Thoracic aorta (tissue), 2 donors: ENCODE results near the gene TTC7B. TPM values are rescaled to one million over a fixed set of nuclear protein-coding genes. Genes with fewer than 3 reads are reported as not detected.

Experiments used
- ATAC-seq: fragments of 150-250 bp; one replicate; pipeline ENCODE4 v1.8.0; 2017; ENCODE audit warnings: low read depth; ENCODE audit not compliant: insufficient number of reproducible peaks, low FRiP score
- DNase-seq: peaks from one replicate; pipeline ENCODE4 v3.0.0-alpha.2; 2020; ENCODE audit warnings: low spot score
- H3K27ac ChIP-seq, 2 donors: fragments of 200-600 bp; sonication (generic); 1 replicate in 1 of 2; 2 replicates in 1 of 2; pipeline ENCODE4 v1.5.1; 2016; ENCODE audit warnings: mild to moderate bottlenecking in 2 of 2, moderate library complexity in 2 of 2
- H3K27me3 ChIP-seq: fragments of 200-600 bp; sonication (generic); replicated peaks from 2 replicates; pipeline ENCODE4 v1.6.0; 2016; ENCODE audit warnings: mild to moderate bottlenecking; ENCODE audit not compliant: insufficient read depth
- H3K36me3 ChIP-seq: fragments of 200-600 bp; sonication (generic); one replicate; pipeline ENCODE4 v1.5.1; 2016
- H3K4me1 ChIP-seq, 2 donors: fragments of 200-600 bp; sonication (generic); 1 replicate in 1 of 2; 2 replicates in 1 of 2; pipeline versions ENCODE4 v1.5.1 to v1.6.0; 2016; ENCODE audit warnings: low read depth in 2 of 2, mild to moderate bottlenecking in 1 of 2; ENCODE audit not compliant: control insufficient read depth in 1 of 2
- H3K4me3 ChIP-seq: fragments of 200-600 bp; sonication (generic); 2 replicates; pipeline ENCODE4 v1.5.1; 2016; ENCODE audit warnings: mild to moderate bottlenecking
- H3K9me3 ChIP-seq: fragments of 200-600 bp; sonication (generic); 2 replicates; pipeline ENCODE4 v1.5.1; 2016
- total RNA-seq, 2 donors: library from RNA; depleted of rRNA; stranded (reverse); fragments of >200 nt; gene quantifications; one replicate each; pipeline versions ENCODE4 v1.1.0 to v1.2.3, GENCODE V29; 2016
- TF ChIP-seq, protein P1 (sequence below): fragments of 200-600 bp; sonication (generic); IDR thresholded peaks from one replicate; pipeline ENCODE4 v1.5.1; 2019; ENCODE audit warnings: antibody characterized with exemption

TTC7B gene
- total RNA-seq, 2 donors from 2014 or later, result 38.9 to 56.3 TPM

DNA sequence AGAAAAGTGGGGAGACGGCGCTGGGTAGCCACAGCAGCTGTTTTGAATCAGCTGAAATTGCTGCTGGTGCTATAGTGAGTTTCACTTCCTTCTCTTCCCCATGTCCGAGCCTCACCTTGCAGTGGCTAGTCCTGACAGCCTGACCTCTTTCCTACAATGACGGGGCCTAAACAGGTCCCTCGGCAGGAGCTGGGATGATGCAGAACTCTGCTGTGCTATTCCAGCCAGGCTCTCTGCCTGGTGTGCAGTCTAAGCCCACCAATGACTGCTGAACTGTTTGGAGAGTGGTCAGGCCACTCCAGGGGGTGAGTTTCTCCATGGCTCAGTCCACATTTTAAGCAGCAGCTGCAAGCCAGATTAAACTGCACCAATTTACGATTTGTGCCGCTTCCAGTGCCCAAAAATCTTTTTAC is 207.3 kb downstream of the TTC7B start:
- Histone ChIP-seq H3K9me3 (no peaks in the 10 kb centered on the region), H3K36me3 (no peaks in the 10 kb centered on the region), H3K27ac (peak overlapping the region in 1 of 2 donors; percentile 21), H3K27me3 (no peaks in the 10 kb centered on the region), H3K4me3 (no peak overlapping the region), H3K4me1 (peaks cover 7 to 26% of the 10 kb centered on the region in 2 donors)
- TF ChIP-seq, protein P1, sequence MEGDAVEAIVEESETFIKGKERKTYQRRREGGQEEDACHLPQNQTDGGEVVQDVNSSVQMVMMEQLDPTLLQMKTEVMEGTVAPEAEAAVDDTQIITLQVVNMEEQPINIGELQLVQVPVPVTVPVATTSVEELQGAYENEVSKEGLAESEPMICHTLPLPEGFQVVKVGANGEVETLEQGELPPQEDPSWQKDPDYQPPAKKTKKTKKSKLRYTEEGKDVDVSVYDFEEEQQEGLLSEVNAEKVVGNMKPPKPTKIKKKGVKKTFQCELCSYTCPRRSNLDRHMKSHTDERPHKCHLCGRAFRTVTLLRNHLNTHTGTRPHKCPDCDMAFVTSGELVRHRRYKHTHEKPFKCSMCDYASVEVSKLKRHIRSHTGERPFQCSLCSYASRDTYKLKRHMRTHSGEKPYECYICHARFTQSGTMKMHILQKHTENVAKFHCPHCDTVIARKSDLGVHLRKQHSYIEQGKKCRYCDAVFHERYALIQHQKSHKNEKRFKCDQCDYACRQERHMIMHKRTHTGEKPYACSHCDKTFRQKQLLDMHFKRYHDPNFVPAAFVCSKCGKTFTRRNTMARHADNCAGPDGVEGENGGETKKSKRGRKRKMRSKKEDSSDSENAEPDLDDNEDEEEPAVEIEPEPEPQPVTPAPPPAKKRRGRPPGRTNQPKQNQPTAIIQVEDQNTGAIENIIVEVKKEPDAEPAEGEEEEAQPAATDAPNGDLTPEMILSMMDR, result no peak
- DNase-seq, result no peak
- ATAC-seq, result no peak

DNA sequence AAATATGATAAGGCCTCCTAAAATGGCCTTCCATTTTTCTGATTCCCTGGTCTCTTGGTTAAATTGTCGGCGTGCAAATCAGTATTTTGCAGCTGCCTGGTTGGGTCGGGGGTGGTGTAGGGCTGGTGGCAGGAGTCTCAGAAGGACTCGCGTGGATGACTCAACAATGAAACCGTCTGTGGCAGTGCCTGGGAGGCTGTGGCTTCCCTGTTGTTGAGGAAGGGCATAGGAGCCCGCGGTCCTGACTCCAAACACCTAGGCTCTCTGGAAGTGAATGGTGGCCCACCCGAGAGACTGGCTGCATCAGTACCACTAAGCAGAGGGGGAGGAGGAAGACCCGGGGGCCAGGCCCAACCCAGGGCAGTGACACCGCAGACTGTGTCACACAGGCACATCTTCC is 207.9 kb downstream of the TTC7B start:
- DNase-seq (no peak), ATAC-seq (no peak)
- Histone ChIP-seq H3K4me1 (peaks cover 7 to 26% of the 10 kb centered on the region in 2 donors), H3K36me3 (no peaks in the 10 kb centered on the region), H3K4me3 (no peak overlapping the region), H3K27ac (no peak overlapping the region), H3K9me3 (no peaks in the 10 kb centered on the region), H3K27me3 (no peaks in the 10 kb centered on the region)
- TF ChIP-seq, protein P1, result no peak

DNA sequence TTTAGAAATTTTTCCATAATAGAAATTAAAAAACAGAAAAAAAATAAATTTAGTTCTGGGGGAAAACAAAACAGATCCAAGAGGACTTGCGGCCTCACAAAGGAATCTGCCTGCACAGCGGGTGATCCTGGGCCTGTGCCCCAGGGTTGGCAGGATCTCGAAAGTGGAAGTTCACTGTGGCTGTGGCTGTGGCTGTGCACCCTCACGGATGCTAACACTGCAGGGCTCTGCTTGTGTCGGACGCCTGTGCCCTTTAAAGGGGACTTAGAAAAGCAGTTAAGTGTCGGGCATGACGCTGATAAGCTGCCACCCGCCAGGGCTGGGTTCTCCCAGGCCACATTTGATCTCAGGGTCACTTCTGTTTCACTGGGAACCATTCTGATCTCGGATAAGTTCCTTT is 209.1 kb downstream of the TTC7B start:
- no peak for DNase-seq
- H3K9me3 ChIP-seq, result no peaks in the 10 kb centered on the region
- no peak overlapping the region for H3K27ac ChIP-seq
- ATAC-seq, result no peak
- no peak overlapping the region for H3K4me3 ChIP-seq
- no peaks in the 10 kb centered on the region for H3K27me3 ChIP-seq
- H3K4me1 ChIP-seq, result peaks cover 7 to 26% of the 10 kb centered on the region in 2 donors
- H3K36me3 ChIP-seq, result no peaks in the 10 kb centered on the region
- TF ChIP-seq, protein P1, result no peak

DNA sequence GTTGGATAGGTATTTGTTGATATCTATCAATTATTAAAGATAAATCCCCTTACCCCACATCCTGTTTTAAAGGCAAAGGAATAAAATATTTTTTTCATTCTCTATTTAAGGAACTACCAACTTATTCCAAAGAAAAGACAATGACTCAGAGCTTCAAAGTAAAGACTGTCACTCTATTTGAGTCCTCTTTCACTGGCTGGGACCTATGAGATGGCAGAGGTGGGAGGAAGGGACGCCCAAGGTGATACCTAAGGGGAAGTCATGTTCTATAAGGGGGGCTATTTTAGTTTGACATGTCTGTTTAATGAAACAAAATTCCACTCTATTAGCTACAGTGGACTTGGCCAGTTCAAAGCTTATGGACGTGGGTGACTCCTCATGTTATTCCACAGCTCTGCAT is 209.8 kb downstream of the TTC7B start:
- Histone ChIP-seq H3K4me3 (no peak overlapping the region), H3K9me3 (no peaks in the 10 kb centered on the region), H3K36me3 (no peaks in the 10 kb centered on the region), H3K4me1 (peaks cover 7 to 26% of the 10 kb centered on the region in 2 donors), H3K27ac (no peak overlapping the region), H3K27me3 (no peaks in the 10 kb centered on the region)
- ATAC-seq (no peak), DNase-seq (no peak)
- TF ChIP-seq, protein P1, result no peak

DNA sequence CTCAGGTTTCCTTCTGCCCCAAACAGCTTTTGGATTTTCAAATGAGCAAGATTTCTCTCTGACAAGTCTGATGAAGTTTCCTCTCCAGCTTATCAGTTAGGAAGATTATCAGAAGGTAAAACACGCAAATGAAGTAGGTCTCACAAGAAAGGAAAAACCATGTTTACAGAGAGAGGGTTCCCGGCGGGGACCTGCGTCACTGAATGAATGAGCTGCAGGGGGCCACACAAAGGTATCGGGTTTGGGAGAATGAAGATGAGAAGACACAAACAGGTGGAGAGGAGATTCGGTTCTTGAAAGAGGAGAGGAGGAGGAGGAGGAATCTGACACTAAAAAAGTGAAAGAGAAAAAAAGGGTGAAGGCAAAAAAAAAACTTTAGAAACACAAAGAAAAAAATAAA is 210.8 kb downstream of the TTC7B start:
- no peak for ATAC-seq
- Histone ChIP-seq H3K4me3 (no peak overlapping the region), H3K27me3 (no peaks in the 10 kb centered on the region), H3K27ac (no peak overlapping the region), H3K36me3 (no peaks in the 10 kb centered on the region), H3K9me3 (no peaks in the 10 kb centered on the region), H3K4me1 (peaks cover 7 to 26% of the 10 kb centered on the region in 2 donors)
- DNase-seq, result no peak
- TF ChIP-seq, protein P1, result no peak
